Measurements from ENCODE around the gene MAN1A1.

MAN1A1 gene

DNA sequence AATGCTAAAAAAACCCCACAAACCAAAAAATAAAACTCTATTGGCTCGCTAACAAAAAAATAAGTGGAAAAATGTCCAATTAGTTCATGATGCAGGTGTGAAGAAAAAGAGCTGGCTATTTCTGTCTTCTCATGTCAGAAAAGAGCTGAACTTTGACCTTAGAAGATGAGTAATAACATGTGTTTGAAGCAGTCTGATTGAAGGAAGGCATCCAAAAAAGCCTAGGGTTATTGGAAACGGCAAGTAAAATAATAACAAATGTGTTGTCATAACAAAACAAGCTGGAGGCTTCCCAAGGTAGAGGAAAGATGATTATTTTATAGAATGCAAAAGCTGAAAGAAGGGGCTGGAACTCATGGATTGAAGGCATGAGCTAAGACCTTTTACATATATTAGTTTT lies 176.7 kb downstream of the MAN1A1 start:
- H3K36me3 ChIP-seq (ENCODE audit: control insufficient read depth in 2 of 2, insufficient read depth in 1 of 2, low read length in 2 of 2): no peaks in the 10 kb centered on the region
- CTCF ChIA-PET: interaction anchor here (0.7 to 1.7 kb wide), 4 partner anchors 15 to 55 kb away, joined by 3 to 7 read pairs (median 4); no protein-coding TSS in a partner anchor
- no peak overlapping the region for H3K27ac ChIP-seq (ENCODE audit: extremely low read depth, low read depth, low read length)
- H3K4me3 ChIP-seq (ENCODE audit: low read depth, low read length): no peak overlapping the region
- POLR2A ChIA-PET: no interaction called here
- no peaks in the 10 kb centered on the region for H3K9me3 ChIP-seq (ENCODE audit: control insufficient read depth, insufficient read depth, low read depth, low read length)
- H3K4me1 ChIP-seq (ENCODE audit: control insufficient read depth, insufficient read depth, low read length): peaks cover 9% of the 10 kb centered on the region
- TF ChIP-seq ZNF48 (tag by site-specific recombination; IDR thresholded peaks at IDR 0.05) (no peak), ZNF121 (tag by site-specific recombination; IDR thresholded peaks at IDR 0.05) (no peak), ZNF561 (tag by site-specific recombination; IDR thresholded peaks at IDR 0.05; ENCODE audit: borderline replicate concordance) (no peak), FEZF1 (tag by site-specific recombination; IDR thresholded peaks at IDR 0.05) (no peak)
- TF ChIP-seq, protein P1, sequence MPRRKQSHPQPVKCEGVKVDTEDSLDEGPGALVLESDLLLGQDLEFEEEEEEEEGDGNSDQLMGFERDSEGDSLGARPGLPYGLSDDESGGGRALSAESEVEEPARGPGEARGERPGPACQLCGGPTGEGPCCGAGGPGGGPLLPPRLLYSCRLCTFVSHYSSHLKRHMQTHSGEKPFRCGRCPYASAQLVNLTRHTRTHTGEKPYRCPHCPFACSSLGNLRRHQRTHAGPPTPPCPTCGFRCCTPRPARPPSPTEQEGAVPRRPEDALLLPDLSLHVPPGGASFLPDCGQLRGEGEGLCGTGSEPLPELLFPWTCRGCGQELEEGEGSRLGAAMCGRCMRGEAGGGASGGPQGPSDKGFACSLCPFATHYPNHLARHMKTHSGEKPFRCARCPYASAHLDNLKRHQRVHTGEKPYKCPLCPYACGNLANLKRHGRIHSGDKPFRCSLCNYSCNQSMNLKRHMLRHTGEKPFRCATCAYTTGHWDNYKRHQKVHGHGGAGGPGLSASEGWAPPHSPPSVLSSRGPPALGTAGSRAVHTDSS (tag by site-specific recombination; IDR thresholded peaks at IDR 0.05): no peak

DNA sequence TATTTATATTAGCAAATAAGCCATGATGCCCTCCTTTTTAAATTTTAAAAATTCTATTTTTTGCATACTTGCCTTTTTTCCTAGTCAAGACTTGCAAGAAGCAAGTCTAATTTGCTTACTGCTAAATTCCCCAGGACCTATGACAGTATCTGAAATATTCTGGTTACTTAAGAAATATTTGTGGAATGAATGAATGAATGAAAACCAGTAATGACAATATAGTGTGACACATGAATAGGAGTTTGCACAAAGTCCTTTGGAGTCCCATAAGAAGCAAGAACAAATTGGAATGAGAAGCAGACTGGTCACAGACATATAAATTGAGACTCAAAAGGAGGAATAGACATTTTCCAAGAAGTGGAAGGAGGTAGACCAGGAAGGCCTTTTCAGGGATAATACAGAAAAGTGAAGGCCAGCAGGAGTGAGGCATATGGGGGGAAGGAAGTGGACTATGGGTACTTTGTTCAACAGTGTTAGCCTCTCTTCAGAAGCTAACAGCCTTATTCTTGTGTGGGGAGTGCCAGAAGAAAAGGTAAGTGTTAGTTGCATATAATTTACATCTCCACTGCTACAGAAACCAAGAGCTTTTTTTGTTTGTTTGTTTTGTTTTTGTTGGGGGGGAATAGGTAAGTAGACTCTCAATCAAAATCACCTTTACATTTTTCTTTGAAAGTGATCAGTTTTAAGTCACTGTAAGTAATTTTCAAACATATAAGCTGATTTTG lies 177.5 kb downstream of the MAN1A1 start:
- H3K9me3 ChIP-seq (ENCODE audit: control insufficient read depth, insufficient read depth, low read depth, low read length): no peaks in the 10 kb centered on the region
- H3K4me3 ChIP-seq (ENCODE audit: low read depth, low read length): no peak overlapping the region
- ChIA-PET POLR2A (no interaction called here), CTCF (interaction anchor here (0.7 to 1.7 kb wide), 5 partner anchors 16 to 115 kb away, joined by 3 to 7 read pairs (median 4); no protein-coding TSS in a partner anchor)
- no peak overlapping the region for H3K27ac ChIP-seq (ENCODE audit: extremely low read depth, low read depth, low read length)
- no peaks in the 10 kb centered on the region for H3K36me3 ChIP-seq (ENCODE audit: control insufficient read depth in 2 of 2, insufficient read depth in 1 of 2, low read length in 2 of 2)
- peaks cover 9% of the 10 kb centered on the region for H3K4me1 ChIP-seq (ENCODE audit: control insufficient read depth, insufficient read depth, low read length)
- TF ChIP-seq PRDM1 (tag by site-specific recombination; IDR thresholded peaks at IDR 0.05): no peak
- TF ChIP-seq ZNF114 (tag by site-specific recombination; IDR thresholded peaks at IDR 0.05): no peak
- no peak for TF ChIP-seq ZNF529 (tag by site-specific recombination; IDR thresholded peaks at IDR 0.05; ENCODE audit: insufficient replicate concordance)
- TF ChIP-seq ZFP69B (tag by site-specific recombination; IDR thresholded peaks at IDR 0.05): no peak
- no peak for TF ChIP-seq ZNF600 (tag by site-specific recombination; IDR thresholded peaks at IDR 0.05)
- no peak for TF ChIP-seq ZNF473 (tag by site-specific recombination; IDR thresholded peaks at IDR 0.05)
- TF ChIP-seq ZNF596 (tag by site-specific recombination; IDR thresholded peaks at IDR 0.05): no peak
- TF ChIP-seq ZNF426 (tag by site-specific recombination; IDR thresholded peaks at IDR 0.05): no peak
- TF ChIP-seq ZNF112 (tag by site-specific recombination; IDR thresholded peaks at IDR 0.05): no peak
- TF ChIP-seq ZNF610 (tag by site-specific recombination; IDR thresholded peaks at IDR 0.05; ENCODE audit: borderline replicate concordance): no peak
- no peak for TF ChIP-seq SP3 (tag by site-specific recombination; IDR thresholded peaks at IDR 0.05)
- TF ChIP-seq, protein P2, sequence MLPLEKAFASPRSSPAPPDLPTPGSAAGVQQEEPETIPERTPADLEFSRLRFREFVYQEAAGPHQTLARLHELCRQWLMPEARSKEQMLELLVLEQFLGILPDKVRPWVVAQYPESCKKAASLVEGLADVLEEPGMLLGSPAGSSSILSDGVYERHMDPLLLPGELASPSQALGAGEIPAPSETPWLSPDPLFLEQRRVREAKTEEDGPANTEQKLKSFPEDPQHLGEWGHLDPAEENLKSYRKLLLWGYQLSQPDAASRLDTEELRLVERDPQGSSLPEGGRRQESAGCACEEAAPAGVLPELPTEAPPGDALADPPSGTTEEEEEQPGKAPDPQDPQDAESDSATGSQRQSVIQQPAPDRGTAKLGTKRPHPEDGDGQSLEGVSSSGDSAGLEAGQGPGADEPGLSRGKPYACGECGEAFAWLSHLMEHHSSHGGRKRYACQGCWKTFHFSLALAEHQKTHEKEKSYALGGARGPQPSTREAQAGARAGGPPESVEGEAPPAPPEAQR (tag by site-specific recombination; IDR thresholded peaks at IDR 0.05): no peak
- TF ChIP-seq, protein P3, sequence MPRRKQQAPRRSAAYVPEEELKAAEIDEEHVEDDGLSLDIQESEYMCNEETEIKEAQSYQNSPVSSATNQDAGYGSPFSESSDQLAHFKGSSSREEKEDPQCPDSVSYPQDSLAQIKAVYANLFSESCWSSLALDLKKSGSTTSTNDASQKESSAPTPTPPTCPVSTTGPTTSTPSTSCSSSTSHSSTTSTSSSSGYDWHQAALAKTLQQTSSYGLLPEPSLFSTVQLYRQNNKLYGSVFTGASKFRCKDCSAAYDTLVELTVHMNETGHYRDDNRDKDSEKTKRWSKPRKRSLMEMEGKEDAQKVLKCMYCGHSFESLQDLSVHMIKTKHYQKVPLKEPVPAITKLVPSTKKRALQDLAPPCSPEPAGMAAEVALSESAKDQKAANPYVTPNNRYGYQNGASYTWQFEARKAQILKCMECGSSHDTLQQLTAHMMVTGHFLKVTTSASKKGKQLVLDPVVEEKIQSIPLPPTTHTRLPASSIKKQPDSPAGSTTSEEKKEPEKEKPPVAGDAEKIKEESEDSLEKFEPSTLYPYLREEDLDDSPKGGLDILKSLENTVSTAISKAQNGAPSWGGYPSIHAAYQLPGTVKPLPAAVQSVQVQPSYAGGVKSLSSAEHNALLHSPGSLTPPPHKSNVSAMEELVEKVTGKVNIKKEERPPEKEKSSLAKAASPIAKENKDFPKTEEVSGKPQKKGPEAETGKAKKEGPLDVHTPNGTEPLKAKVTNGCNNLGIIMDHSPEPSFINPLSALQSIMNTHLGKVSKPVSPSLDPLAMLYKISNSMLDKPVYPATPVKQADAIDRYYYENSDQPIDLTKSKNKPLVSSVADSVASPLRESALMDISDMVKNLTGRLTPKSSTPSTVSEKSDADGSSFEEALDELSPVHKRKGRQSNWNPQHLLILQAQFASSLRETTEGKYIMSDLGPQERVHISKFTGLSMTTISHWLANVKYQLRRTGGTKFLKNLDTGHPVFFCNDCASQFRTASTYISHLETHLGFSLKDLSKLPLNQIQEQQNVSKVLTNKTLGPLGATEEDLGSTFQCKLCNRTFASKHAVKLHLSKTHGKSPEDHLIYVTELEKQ (tag by site-specific recombination; IDR thresholded peaks at IDR 0.05; ENCODE audit: borderline replicate concordance): no peak
- TF ChIP-seq, protein P4, sequence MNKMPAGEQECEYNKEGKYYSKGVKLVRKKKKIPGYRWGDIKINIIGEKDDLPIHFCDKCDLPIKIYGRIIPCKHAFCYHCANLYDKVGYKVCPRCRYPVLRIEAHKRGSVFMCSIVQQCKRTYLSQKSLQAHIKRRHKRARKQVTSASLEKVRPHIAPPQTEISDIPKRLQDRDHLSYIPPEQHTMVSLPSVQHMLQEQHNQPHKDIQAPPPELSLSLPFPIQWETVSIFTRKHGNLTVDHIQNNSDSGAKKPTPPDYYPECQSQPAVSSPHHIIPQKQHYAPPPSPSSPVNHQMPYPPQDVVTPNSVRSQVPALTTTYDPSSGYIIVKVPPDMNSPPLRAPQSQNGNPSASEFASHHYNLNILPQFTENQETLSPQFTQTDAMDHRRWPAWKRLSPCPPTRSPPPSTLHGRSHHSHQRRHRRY (tag by site-specific recombination; IDR thresholded peaks at IDR 0.05): no peak
- TF ChIP-seq, protein P5, sequence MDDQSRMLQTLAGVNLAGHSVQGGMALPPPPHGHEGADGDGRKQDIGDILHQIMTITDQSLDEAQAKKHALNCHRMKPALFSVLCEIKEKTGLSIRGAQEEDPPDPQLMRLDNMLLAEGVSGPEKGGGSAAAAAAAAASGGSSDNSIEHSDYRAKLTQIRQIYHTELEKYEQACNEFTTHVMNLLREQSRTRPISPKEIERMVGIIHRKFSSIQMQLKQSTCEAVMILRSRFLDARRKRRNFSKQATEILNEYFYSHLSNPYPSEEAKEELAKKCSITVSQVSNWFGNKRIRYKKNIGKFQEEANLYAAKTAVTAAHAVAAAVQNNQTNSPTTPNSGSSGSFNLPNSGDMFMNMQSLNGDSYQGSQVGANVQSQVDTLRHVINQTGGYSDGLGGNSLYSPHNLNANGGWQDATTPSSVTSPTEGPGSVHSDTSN (CRISPR knock-in tag; IDR thresholded peaks at IDR 0.05): no peak
- TF ChIP-seq, protein P6, sequence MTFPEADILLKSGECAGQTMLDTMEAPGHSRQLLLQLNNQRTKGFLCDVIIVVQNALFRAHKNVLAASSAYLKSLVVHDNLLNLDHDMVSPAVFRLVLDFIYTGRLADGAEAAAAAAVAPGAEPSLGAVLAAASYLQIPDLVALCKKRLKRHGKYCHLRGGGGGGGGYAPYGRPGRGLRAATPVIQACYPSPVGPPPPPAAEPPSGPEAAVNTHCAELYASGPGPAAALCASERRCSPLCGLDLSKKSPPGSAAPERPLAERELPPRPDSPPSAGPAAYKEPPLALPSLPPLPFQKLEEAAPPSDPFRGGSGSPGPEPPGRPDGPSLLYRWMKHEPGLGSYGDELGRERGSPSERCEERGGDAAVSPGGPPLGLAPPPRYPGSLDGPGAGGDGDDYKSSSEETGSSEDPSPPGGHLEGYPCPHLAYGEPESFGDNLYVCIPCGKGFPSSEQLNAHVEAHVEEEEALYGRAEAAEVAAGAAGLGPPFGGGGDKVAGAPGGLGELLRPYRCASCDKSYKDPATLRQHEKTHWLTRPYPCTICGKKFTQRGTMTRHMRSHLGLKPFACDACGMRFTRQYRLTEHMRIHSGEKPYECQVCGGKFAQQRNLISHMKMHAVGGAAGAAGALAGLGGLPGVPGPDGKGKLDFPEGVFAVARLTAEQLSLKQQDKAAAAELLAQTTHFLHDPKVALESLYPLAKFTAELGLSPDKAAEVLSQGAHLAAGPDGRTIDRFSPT (tag by site-specific recombination; IDR thresholded peaks at IDR 0.05): no peak
- TF ChIP-seq, protein P7, sequence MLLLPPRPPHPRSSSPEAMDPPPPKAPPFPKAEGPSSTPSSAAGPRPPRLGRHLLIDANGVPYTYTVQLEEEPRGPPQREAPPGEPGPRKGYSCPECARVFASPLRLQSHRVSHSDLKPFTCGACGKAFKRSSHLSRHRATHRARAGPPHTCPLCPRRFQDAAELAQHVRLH (tag by site-specific recombination; IDR thresholded peaks at IDR 0.05): no peak
- no peak for TF ChIP-seq ZNF175 (tag by site-specific recombination; IDR thresholded peaks at IDR 0.05)

All from HEK293 (cell line).